ENCODE results near the gene CHCHD6.

Gene CHCHD6

GRCh38 chr3:126897943-126898342, 193.9 kb downstream of the CHCHD6 start:
- H3K27ac ChIP-seq: no peak overlapping the region
- TF ChIP-seq CTCF (conservative IDR thresholded peaks at IDR 0.05): no peak

GRCh38 chr3:126900859-126901540, 197.0 kb downstream of the CHCHD6 start:
- H3K27ac ChIP-seq: no peak overlapping the region
- TF ChIP-seq CTCF (conservative IDR thresholded peaks at IDR 0.05): no peak

- no peak for TF ChIP-seq CTCF (conservative IDR thresholded peaks at IDR 0.05)
- no peak overlapping the region for H3K27ac ChIP-seq
Observed at GRCh38 chr3:126901631-126902030, 197.6 kb downstream of the CHCHD6 start.

- no peak for TF ChIP-seq CTCF (conservative IDR thresholded peaks at IDR 0.05)
Observed at GRCh38 chr3:126903521-126903920, 199.5 kb downstream of the CHCHD6 start.

GRCh38 chr3:126907557-126907956, 203.5 kb downstream of the CHCHD6 start:
- no peak overlapping the region for H3K27ac ChIP-seq
- TF ChIP-seq CTCF (conservative IDR thresholded peaks at IDR 0.05): no peak

More at GRCh38 chr3:126903521-126903920, 199.5 kb downstream of the CHCHD6 start:
- peak overlapping the region; percentile 38; the same call in 1 of the 2 replicates for H3K27ac ChIP-seq

- H3K27ac ChIP-seq: no peak overlapping the region
- TF ChIP-seq CTCF (conservative IDR thresholded peaks at IDR 0.05): no peak
Observed at GRCh38 chr3:126908752-126909275, 204.8 kb downstream of the CHCHD6 start.

- no peak overlapping the region for H3K27ac ChIP-seq
- TF ChIP-seq CTCF (conservative IDR thresholded peaks at IDR 0.05): no peak
Observed at GRCh38 chr3:126910231-126910630, 206.2 kb downstream of the CHCHD6 start.
